Esophagus muscularis mucosa (tissue), 3 donors: Measurements from ENCODE around the gene PCDHGB5.
"Not testable (repeated sequence)": the region's sequence is repeated elsewhere in the genome, so short reads cannot be mapped to it uniquely, and the experiment has no call there.

Experiments used
- CTCF ChIP-seq, 3 experiments: fragments of 200-600 bp in 2 of 3; fragments of 450-650 bp in 1 of 3; sonication (generic) in 2 of 3; IDR thresholded peaks; one replicate each; pipeline ENCODE4 v1.5.1; 2017 to 2019; ENCODE audit warnings: antibody characterized with exemption in 3 of 3, mild to moderate bottlenecking in 2 of 3, moderate library complexity in 1 of 3
- POLR2A ChIP-seq: fragments of 450-650 bp; IDR thresholded peaks from one replicate; pipeline ENCODE4 v1.6.1; 2017; ENCODE audit warnings: antibody characterized with exemption, moderate library complexity, mild to moderate bottlenecking, low read depth
- POLR2AphosphoS5 ChIP-seq, 2 donors: sonication (generic); formaldehyde crosslinking; IDR thresholded peaks; one replicate each; pipeline ENCODE4 v1.6.1; 2017; ENCODE audit warnings: antibody characterized with exemption in 2 of 2

GRCh38 chr5:141394401-141395187, 3.2 kb upstream of the PCDHGB5 start:
- TF ChIP-seq CTCF (IDR thresholded peaks at IDR 0.05); POLR2AphosphoS5 (IDR thresholded peaks at IDR 0.05); POLR2A: not testable (repeated sequence)
